B cell (primary cell): Measurements from ENCODE around the gene RNF44.

Experiments
- CTCF ChIP-seq: fragments of 200-600 bp; IDR thresholded peaks from one replicate; pipeline ENCODE4 v1.8.0; 2022; ENCODE audit warnings: antibody characterized with exemption, mild to moderate bottlenecking
- EZH2 ChIP-seq: IDR thresholded peaks from 2 replicates; pipeline ENCODE4 v1.6.1; 2012; ENCODE audit warnings: borderline replicate concordance, low read depth, mild to moderate bottlenecking, moderate library complexity, low read length; ENCODE audit not compliant: insufficient read depth, poor library complexity, severe bottlenecking

- TF ChIP-seq CTCF (no peak), EZH2 (no peak)
Observed at GRCh38 chr5:176519810-176520720, 17.1 kb downstream of the RNF44 start.
